GM12878 (cell line): Measurements from ENCODE around the gene MSANTD2.

ENCODE experiments used
- CREM ChIP-seq: IDR thresholded peaks from 2 replicates; pipeline ENCODE4 v1.6.1; 2014; ENCODE audit warnings: antibody characterized with exemption, low read depth
- EZH2 ChIP-seq: IDR thresholded peaks from 2 replicates; pipeline ENCODE4 v1.6.1; 2012; ENCODE audit warnings: low read depth, mild to moderate bottlenecking, control low read depth, inconsistent platforms, low read length, borderline replicate concordance; ENCODE audit not compliant: control insufficient read depth
- KAT2A ChIP-seq: conservative IDR thresholded peaks from 2 replicates; pipeline ENCODE4 v1.6.1; 2011; ENCODE audit warnings: low read depth, low read length; ENCODE audit not compliant: control insufficient read depth
- POLR2AphosphoS2 ChIP-seq: IDR thresholded peaks from 2 replicates; pipeline ENCODE4 v1.6.1; 2011; ENCODE audit warnings: low read depth, mild to moderate bottlenecking, low read length, improper control_type of control experiment, moderate library complexity
- POLR2AphosphoS5 ChIP-seq: IDR thresholded peaks from 2 replicates; pipeline ENCODE4 v1.6.1; 2011; ENCODE audit warnings: mild to moderate bottlenecking, low read length, inconsistent platforms

GRCh38 chr11:124753624-124754023, 46.6 kb downstream of the MSANTD2 start:
- TF ChIP-seq POLR2AphosphoS5 (no peak), CREM (no peak), EZH2 (no peak), POLR2AphosphoS2 (no peak), KAT2A (no peak)
